H9 (cell line): Measurements from ENCODE around the gene TERT. TPM values are rescaled to one million over a fixed set of nuclear protein-coding genes. Genes with fewer than 3 reads are reported as not detected.

Source experiments
- DNase-seq: peaks from one replicate; pipeline ENCODE4 v3.0.0-alpha.2; 2017
- H2AFZ ChIP-seq: one replicate; pipeline ENCODE4 v1.6.1; 2013; ENCODE audit warnings: mild to moderate bottlenecking, low read length, control low read depth, moderate library complexity
- H2AK5ac ChIP-seq: 2 replicates; pipeline ENCODE4 v1.6.1; 2013; ENCODE audit warnings: low read length, control low read depth, mixed read lengths; ENCODE audit not compliant: insufficient read length
- H2BK120ac ChIP-seq: one replicate; pipeline ENCODE4 v1.6.1; 2013; ENCODE audit warnings: low read depth, mild to moderate bottlenecking, low read length, control low read depth, inconsistent platforms; ENCODE audit not compliant: poor library complexity, severe bottlenecking
- H2BK12ac ChIP-seq: 2 replicates; pipeline ENCODE4 v1.6.1; 2013; ENCODE audit warnings: low read length, control low read depth, mixed read lengths, low read depth; ENCODE audit not compliant: insufficient read length
- H2BK15ac ChIP-seq: 2 replicates; pipeline ENCODE4 v1.6.1; 2013; ENCODE audit warnings: low read depth, low read length, control low read depth
- H2BK20ac ChIP-seq: one replicate; pipeline ENCODE4 v1.6.1; 2013; ENCODE audit warnings: low read depth, mild to moderate bottlenecking, low read length, control low read depth, inconsistent platforms; ENCODE audit not compliant: poor library complexity, severe bottlenecking
- H2BK5ac ChIP-seq: 2 replicates; pipeline ENCODE4 v1.6.1; 2013; ENCODE audit warnings: low read length, control low read depth, mixed read lengths; ENCODE audit not compliant: insufficient read length
- H3K14ac ChIP-seq: 2 replicates; pipeline ENCODE4 v1.6.1; 2013; ENCODE audit warnings: low read length, control low read depth; ENCODE audit not compliant: insufficient read depth
- H3K18ac ChIP-seq: 2 replicates; pipeline ENCODE4 v1.6.1; 2013; ENCODE audit warnings: low read depth, mild to moderate bottlenecking, mixed read lengths, low read length, control low read depth; ENCODE audit not compliant: insufficient read length
- H3K23ac ChIP-seq: 2 replicates; pipeline ENCODE4 v1.6.1; 2013; ENCODE audit warnings: low read length, control low read depth, mixed read lengths, low read depth; ENCODE audit not compliant: insufficient read length
- H3K23me2 ChIP-seq: 2 replicates; pipeline ENCODE4 v1.6.1; 2013; ENCODE audit warnings: low read depth, mild to moderate bottlenecking, mixed read lengths, low read length, control low read depth; ENCODE audit not compliant: insufficient read length, poor library complexity, severe bottlenecking
- H3K27ac ChIP-seq: 2 replicates; pipeline ENCODE4 v1.5.1; 2013; ENCODE audit warnings: low read length, control low read depth, mixed read lengths, low read depth; ENCODE audit not compliant: insufficient read length
- H3K27me3 ChIP-seq: 2 replicates; pipeline ENCODE4 v1.6.1; 2013; ENCODE audit warnings: low read length, control low read depth, inconsistent platforms; ENCODE audit not compliant: insufficient read depth
- H3K4ac ChIP-seq: 2 replicates; pipeline ENCODE4 v1.6.1; 2013; ENCODE audit warnings: low read depth, mild to moderate bottlenecking, control low read depth, inconsistent platforms, low read length, moderate library complexity
- H3K4me1 ChIP-seq: 2 replicates; pipeline ENCODE4 v1.6.1; 2013; ENCODE audit warnings: low read length, control low read depth, inconsistent platforms; ENCODE audit not compliant: insufficient read depth
- H3K4me2 ChIP-seq: 2 replicates; pipeline ENCODE4 v1.6.1; 2013; ENCODE audit warnings: low read length, control low read depth, mixed read lengths; ENCODE audit not compliant: insufficient read length, insufficient read depth
- H3K56ac ChIP-seq: 2 replicates; pipeline ENCODE4 v1.6.1; 2013; ENCODE audit warnings: low read depth, mild to moderate bottlenecking, mixed read lengths, low read length, control low read depth; ENCODE audit not compliant: insufficient read length
- H3K79me1 ChIP-seq: 2 replicates; pipeline ENCODE4 v1.6.1; 2013; ENCODE audit warnings: low read depth, mild to moderate bottlenecking, moderate library complexity, low read length, control low read depth, inconsistent platforms; ENCODE audit not compliant: insufficient read depth, poor library complexity, severe bottlenecking
- H3K79me2 ChIP-seq: 2 replicates; pipeline ENCODE4 v1.6.1; 2013; ENCODE audit warnings: low read length, control low read depth, inconsistent platforms; ENCODE audit not compliant: insufficient read depth
- H3K9ac ChIP-seq: 2 replicates; pipeline ENCODE4 v1.6.1; 2013; ENCODE audit warnings: low read length, control low read depth, mixed read lengths; ENCODE audit not compliant: insufficient read length; ENCODE audit errors: extremely low read depth
- H3K9me3 ChIP-seq: one replicate; pipeline ENCODE4 v1.6.1; 2013; ENCODE audit warnings: low read depth, low read length, inconsistent platforms; ENCODE audit not compliant: control insufficient read depth
- H3T11ph ChIP-seq: one replicate; pipeline ENCODE4 v1.6.1; 2013; ENCODE audit warnings: mild to moderate bottlenecking, low read length, control low read depth, inconsistent platforms
- H4K20me1 ChIP-seq: one replicate; pipeline ENCODE4 v1.6.1; 2013; ENCODE audit not compliant: control insufficient read depth, insufficient read length, insufficient read depth
- H4K5ac ChIP-seq: 2 replicates; pipeline ENCODE4 v1.6.1; 2013; ENCODE audit warnings: low read depth, mild to moderate bottlenecking, mixed read lengths, low read length, control low read depth; ENCODE audit not compliant: insufficient read length
- H4K8ac ChIP-seq: replicated peaks from 2 replicates; pipeline ENCODE4 v1.6.1; 2013; ENCODE audit warnings: low read length, control low read depth, mixed read lengths, low read depth; ENCODE audit not compliant: insufficient read length
- H4K91ac ChIP-seq: 2 replicates; pipeline ENCODE4 v1.6.1; 2013; ENCODE audit warnings: low read depth, mild to moderate bottlenecking, moderate library complexity, mixed read lengths, low read length, control low read depth; ENCODE audit not compliant: insufficient read length
- H3K27ac Mint-ChIP-seq, 3 experiments: 2 replicates in 2 of 3; 3 replicates in 1 of 3; pipeline ENCODE4 v1.8.0; 2020 to 2021; ENCODE audit warnings: mixed read lengths in 3 of 3, mild to moderate bottlenecking in 1 of 3, moderate library complexity in 1 of 3
- H3K27me3 Mint-ChIP-seq: 2 replicates; pipeline ENCODE4 v1.8.0; 2021; ENCODE audit warnings: low read depth, mild to moderate bottlenecking, moderate library complexity, mixed read lengths
- H3K36me3 Mint-ChIP-seq, 3 experiments: 2 replicates in 2 of 3; 3 replicates in 1 of 3; pipeline ENCODE4 v1.8.0; 2020 to 2021; ENCODE audit warnings: low read depth in 3 of 3, mixed read lengths in 3 of 3; ENCODE audit not compliant: insufficient read depth in 1 of 3
- H3K4me1 Mint-ChIP-seq, 2 experiments: 2 replicates each; pipeline ENCODE4 v1.8.0; 2020; ENCODE audit warnings: mixed read lengths in 2 of 2
- H3K4me3 Mint-ChIP-seq, 2 experiments: 2 replicates in 1 of 2; 3 replicates in 1 of 2; pipeline ENCODE4 v1.8.0; 2020 to 2021; ENCODE audit warnings: mild to moderate bottlenecking in 2 of 2, mixed read lengths in 2 of 2, moderate library complexity in 1 of 2
- H3K9me3 Mint-ChIP-seq, 2 experiments: 2 replicates in 1 of 2; 3 replicates in 1 of 2; pipeline ENCODE4 v1.8.0; 2020; ENCODE audit warnings: mild to moderate bottlenecking in 2 of 2, mixed read lengths in 2 of 2, moderate library complexity in 1 of 2
- CTCF ChIP-seq: fragments of 200-600 bp; sonication (generic); conservative IDR thresholded peaks from 3 replicates; pipeline ENCODE4 v1.8.0; 2021; ENCODE audit warnings: antibody characterized with exemption, mild to moderate bottlenecking
- WGBS: extraction: QIAGEN DNeasy Blood & Tissue Kit; methylation state at CpG from one replicate; pipeline ENCODE4 v1.1.7; 2013; ENCODE audit warnings: missing lambda C conversion rate, low lambda C conversion rate, mixed read lengths; ENCODE audit not compliant: insufficient read length; ENCODE audit errors: extremely low coverage; 5-methylcytosine and 5-hydroxymethylcytosine counted together
- total RNA-seq: library from RNA; stranded (reverse); gene quantifications from 2 replicates; pipeline ENCODE4 v1.2.1, GENCODE V29; 2021

Gene TERT
- total RNA-seq, 1 experiment from 2014 or later = 15.5 TPM

DNA sequence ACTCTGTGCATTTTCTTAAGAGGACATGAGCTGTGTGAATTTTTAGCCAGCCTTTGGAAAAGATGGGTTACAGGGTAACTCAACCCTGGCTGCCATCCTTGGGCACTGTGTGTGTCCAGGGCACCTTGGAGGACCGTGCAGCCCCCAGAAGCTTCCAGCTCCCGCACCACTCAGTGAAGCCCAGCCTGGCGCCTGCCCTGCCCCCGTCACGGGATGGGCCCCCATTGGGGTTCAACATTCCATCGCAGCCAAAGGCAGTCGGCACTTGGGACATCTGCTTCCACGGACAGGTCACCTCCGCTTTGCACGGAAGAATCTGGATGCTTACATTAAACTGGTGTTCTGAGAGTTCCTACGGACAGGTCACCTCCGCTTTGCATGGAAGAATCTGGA, 71.6 kb downstream of the TERT start:
- TF ChIP-seq CTCF = no peak
- Histone ChIP-seq H3K4me1 (no peaks in the 10 kb centered on the region), H3K56ac (no peak overlapping the region), H3K4me2 (no peak overlapping the region), H3K18ac (no peak overlapping the region), H2BK15ac (no peak overlapping the region), H2BK12ac (no peak overlapping the region), H3K79me1 (no peaks in the 10 kb centered on the region), H2AFZ (no peak overlapping the region), H2BK20ac (no peak overlapping the region), H2AK5ac (no peak overlapping the region), H4K91ac (no peak overlapping the region), H4K20me1 (no peaks in the 10 kb centered on the region), H3K79me2 (no peaks in the 10 kb centered on the region), H2BK120ac (no peak overlapping the region), H4K8ac (no peak overlapping the region), H3K4ac (no peak overlapping the region), H3T11ph (no peak overlapping the region), H3K9me3 (no peaks in the 10 kb centered on the region), H3K9ac (no peak overlapping the region), H3K27me3 (no peaks in the 10 kb centered on the region), H3K27ac (no peak overlapping the region), H3K14ac (no peak overlapping the region), H2BK5ac (no peak overlapping the region), H3K23me2 (no peaks in the 10 kb centered on the region), H3K23ac (no peak overlapping the region), H4K5ac (no peak overlapping the region)
- DNase-seq = no peak
- no CpG with 5 or more reads among the region's 12 CpGs for WGBS
- Mint-ChIP-seq H3K27ac (no peak overlapping the region; a peak in 1 of 7 replicates), H3K4me1 (no peaks in the 10 kb centered on the region), H3K9me3 (peaks cover 0 to 8% of the 10 kb centered on the region in 2 experiments; a peak in 2 of 5 replicates), H3K27me3 (peaks cover 5% of the 10 kb centered on the region), H3K36me3 (no peaks in the 10 kb centered on the region; a peak in 1 of 7 replicates), H3K4me3 (no peak overlapping the region)
